GM10248 (cell line): ENCODE data around the gene SRGAP3.

Experiments used
- CTCF ChIA-PET: fragments of 300-600 bp; sonication (Branson Sonifier 250); formaldehyde crosslinking; extraction: SDS; loops from one replicate; lab custom pipeline; 2021; ENCODE audit warnings: antibody characterized with exemption; lab: Yijun Ruan, JAX
- POLR2A ChIA-PET: fragments of 350-650 bp; sonication (Branson Sonifier 250); formaldehyde crosslinking; extraction: SDS; loops from one replicate; lab custom pipeline; 2020; ENCODE audit warnings: antibody characterized with exemption; lab: Yijun Ruan, JAX
- DNase-seq: peaks from one replicate; pipeline ENCODE4 v3.0.0; 2012; ENCODE audit errors: extremely low spot score
- TF ChIP-seq, protein P1 (sequence below): IDR thresholded peaks from 2 replicates; pipeline ENCODE4 v1.5.1; 2012; ENCODE audit warnings: mild to moderate bottlenecking, low read depth; ENCODE audit errors: extremely low read depth, missing control alignments, control extremely low read depth

SRGAP3 gene

GRCh38 chr3:9196020-9196419 lies 53.4 kb downstream of the SRGAP3 start:
- POLR2A ChIA-PET = no interaction called here

DNA sequence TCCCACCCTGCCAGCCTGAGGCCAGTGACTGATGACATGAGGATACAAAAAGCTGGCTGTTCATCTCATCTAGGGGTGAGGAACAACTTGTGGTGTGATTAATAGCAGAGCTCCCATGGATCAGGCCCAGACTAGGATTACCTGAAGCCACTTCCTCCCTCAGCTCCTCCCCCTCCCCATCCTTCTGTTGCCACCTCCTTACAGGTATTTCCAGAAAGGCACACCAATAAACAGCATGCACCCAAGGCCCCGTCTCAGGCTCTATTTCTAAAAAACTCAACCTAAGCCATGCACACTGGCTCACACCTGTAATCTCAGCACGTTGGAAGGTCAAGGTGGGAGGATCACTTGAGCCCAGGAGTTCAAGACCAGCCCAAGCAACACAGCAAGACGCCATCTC lies 54.1 kb downstream of the SRGAP3 start:
- POLR2A ChIA-PET = no interaction called here
- TF ChIP-seq, protein P1, sequence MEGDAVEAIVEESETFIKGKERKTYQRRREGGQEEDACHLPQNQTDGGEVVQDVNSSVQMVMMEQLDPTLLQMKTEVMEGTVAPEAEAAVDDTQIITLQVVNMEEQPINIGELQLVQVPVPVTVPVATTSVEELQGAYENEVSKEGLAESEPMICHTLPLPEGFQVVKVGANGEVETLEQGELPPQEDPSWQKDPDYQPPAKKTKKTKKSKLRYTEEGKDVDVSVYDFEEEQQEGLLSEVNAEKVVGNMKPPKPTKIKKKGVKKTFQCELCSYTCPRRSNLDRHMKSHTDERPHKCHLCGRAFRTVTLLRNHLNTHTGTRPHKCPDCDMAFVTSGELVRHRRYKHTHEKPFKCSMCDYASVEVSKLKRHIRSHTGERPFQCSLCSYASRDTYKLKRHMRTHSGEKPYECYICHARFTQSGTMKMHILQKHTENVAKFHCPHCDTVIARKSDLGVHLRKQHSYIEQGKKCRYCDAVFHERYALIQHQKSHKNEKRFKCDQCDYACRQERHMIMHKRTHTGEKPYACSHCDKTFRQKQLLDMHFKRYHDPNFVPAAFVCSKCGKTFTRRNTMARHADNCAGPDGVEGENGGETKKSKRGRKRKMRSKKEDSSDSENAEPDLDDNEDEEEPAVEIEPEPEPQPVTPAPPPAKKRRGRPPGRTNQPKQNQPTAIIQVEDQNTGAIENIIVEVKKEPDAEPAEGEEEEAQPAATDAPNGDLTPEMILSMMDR = no peak
- CTCF ChIA-PET = interaction anchor here (1.3 kb wide), 1 partner anchor 18 kb away, joined by 3 read pairs; no protein-coding TSS in a partner anchor

More at GRCh38 chr3:9196020-9196419, 53.4 kb downstream of the SRGAP3 start:
- no peak for DNase-seq
- TF ChIP-seq, protein P1 = no peak
- CTCF ChIA-PET = no interaction called here

GRCh38 chr3:9194509-9195184 lies 54.8 kb downstream of the SRGAP3 start:
- POLR2A ChIA-PET = no interaction called here
- no peak for DNase-seq
- CTCF ChIA-PET = interaction anchor here (1.3 kb wide), 1 partner anchor 19 kb away, joined by 3 read pairs; no protein-coding TSS in a partner anchor
- TF ChIP-seq, protein P1 = no peak

More for the DNA sequence above, 54.1 kb downstream of the SRGAP3 start:
- DNase-seq = no peak

DNA sequence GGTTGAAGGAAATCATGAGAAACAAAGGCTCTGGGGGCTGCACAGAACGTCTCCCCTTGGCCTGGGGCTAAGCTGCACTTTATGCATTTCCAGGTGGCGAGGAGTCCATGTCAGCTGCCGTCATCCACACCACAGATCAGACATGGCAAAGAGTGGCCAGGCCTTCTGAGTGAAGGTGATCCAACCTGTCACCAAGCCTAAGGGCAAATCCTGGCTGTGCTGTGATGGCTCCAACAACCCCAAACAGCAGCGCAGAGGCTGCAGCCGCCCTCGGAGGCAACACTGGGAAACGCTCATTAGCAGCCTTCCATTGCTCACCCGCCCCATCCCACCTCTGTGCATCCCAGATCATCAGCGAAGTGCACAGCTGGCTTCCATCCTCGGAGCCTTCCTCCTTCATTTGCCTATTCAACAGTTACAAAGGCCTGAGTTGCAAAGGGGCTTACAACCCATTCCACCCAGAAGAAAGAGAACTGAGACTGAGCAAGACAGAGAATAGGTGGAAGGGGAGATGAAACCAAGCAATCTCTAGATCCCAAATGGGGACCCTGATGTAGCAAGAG lies 55.7 kb downstream of the SRGAP3 start:
- ChIA-PET POLR2A (no interaction called here), CTCF (interaction anchor here (1.2 to 1.4 kb wide), 3 partner anchors 10 to 109 kb away, joined by 3 to 4 read pairs (median 3); no protein-coding TSS in a partner anchor)
- no peak for DNase-seq
- TF ChIP-seq, protein P1 = no peak

DNA sequence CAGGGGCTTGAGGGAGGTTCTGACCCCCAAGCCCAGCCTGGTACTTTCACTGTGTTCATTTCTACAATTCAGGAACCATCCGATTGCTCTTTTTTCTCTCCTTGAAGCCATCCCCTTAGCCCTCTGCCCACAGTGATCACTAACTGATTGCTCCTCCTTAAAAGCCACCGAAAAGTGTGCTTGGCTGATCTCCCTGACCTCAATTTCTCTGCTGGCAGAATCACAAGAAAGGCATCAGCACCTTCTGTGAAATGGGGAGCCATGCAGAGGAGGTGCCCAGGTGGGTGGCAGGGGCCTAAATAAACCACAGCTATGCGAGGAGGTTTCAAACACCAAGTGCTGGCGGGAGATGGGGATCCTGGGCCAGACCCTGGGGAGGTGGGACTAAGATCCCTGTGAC lies 56.2 kb downstream of the SRGAP3 start:
- TF ChIP-seq, protein P1 = no peak
- no peak for DNase-seq
- ChIA-PET POLR2A (no interaction called here), CTCF (interaction anchor here (1.2 to 1.4 kb wide), 2 partner anchors 9 to 109 kb away, joined by 3 to 4 read pairs; no protein-coding TSS in a partner anchor)

GRCh38 chr3:9192248-9193025 lies 57.0 kb downstream of the SRGAP3 start:
- CTCF ChIA-PET = interaction anchor here (1.2 to 1.4 kb wide), 2 partner anchors 9 to 110 kb away, joined by 3 to 4 read pairs; no protein-coding TSS in a partner anchor
- POLR2A ChIA-PET = no interaction called here
- no peak for DNase-seq
- TF ChIP-seq, protein P1 = no peak
